GM19324 (cell line): Measurements from ENCODE around the gene SYNRG.
"Not testable (repeated sequence)": the region's sequence is repeated elsewhere in the genome, so short reads cannot be mapped to it uniquely, and the experiment has no call there.

Experiments
- ATAC-seq: cut with Tn5 transposase; IDR thresholded peaks from one replicate; pipeline ENCODE4 v1.9.1; 2021; ENCODE audit warnings: mild to moderate bottlenecking, moderate library complexity; ENCODE audit not compliant: unreplicated experiment, low FRiP score

The SYNRG gene

GRCh38 chr17:37609170-37610040 is at the start of gene SYNRG:
SYNRG (minus strand) TSS chr17:37609418; CDS start chr17:37609355, 63 bp downstream.
- peak; percentile 90 for ATAC-seq

GRCh38 chr17:37657202-37657601 is 48.0 kb upstream of the SYNRG start:
- ATAC-seq: no peak

- no peak for ATAC-seq
Observed at GRCh38 chr17:37651849-37652248, 42.6 kb upstream of the SYNRG start.

GRCh38 chr17:37650419-37651003 is 41.3 kb upstream of the SYNRG start:
- no peak for ATAC-seq

GRCh38 chr17:37648555-37648954 is 39.3 kb upstream of the SYNRG start:
- no peak for ATAC-seq

- ATAC-seq: no peak
Observed at GRCh38 chr17:37647856-37648255, 38.6 kb upstream of the SYNRG start.

- no peak for ATAC-seq
Observed at GRCh38 chr17:37643869-37644268, 34.7 kb upstream of the SYNRG start.

GRCh38 chr17:37643118-37643766 is 34.0 kb upstream of the SYNRG start, which contains the start of gene DDX52:
DDX52 (minus strand) TSS chr17:37643446; CDS start chr17:37643420, 26 bp downstream.
- peak; percentile 82 for ATAC-seq

- no peak for ATAC-seq
Observed at GRCh38 chr17:37642681-37643080, 33.5 kb upstream of the SYNRG start.

GRCh38 chr17:37640015-37640414 is 30.8 kb upstream of the SYNRG start:
- ATAC-seq: no peak

- no peak for ATAC-seq
Observed at GRCh38 chr17:37637956-37638355, 28.7 kb upstream of the SYNRG start.

GRCh38 chr17:37616430-37616829 is 7.2 kb upstream of the SYNRG start:
- not testable (repeated sequence) for ATAC-seq

GRCh38 chr17:37614823-37615222 is 5.6 kb upstream of the SYNRG start:
- ATAC-seq: no peak

- ATAC-seq: no peak
Observed at GRCh38 chr17:37614391-37614790, 5.2 kb upstream of the SYNRG start.

- no peak for ATAC-seq
Observed at GRCh38 chr17:37610971-37611370, 1.8 kb upstream of the SYNRG start.

- ATAC-seq: not testable (repeated sequence)
Observed at GRCh38 chr17:37610041-37610420, 813 bp upstream of the SYNRG start.

- ATAC-seq: peak; percentile 18
Observed at GRCh38 chr17:37608351-37609169, 658 bp downstream of the SYNRG start.

- ATAC-seq: no peak
Observed at GRCh38 chr17:37607637-37608331, 1.4 kb downstream of the SYNRG start.

GRCh38 chr17:37605813-37606505 is 3.3 kb downstream of the SYNRG start:
- ATAC-seq: no peak
